ENCODE measurements around the gene RASA3. TPM values are rescaled to one million over a fixed set of nuclear protein-coding genes. Genes with fewer than 3 reads are reported as not detected.

The RASA3 gene
- total RNA-seq, 1 experiment from 2014 or later, result 0.95 TPM

DNA sequence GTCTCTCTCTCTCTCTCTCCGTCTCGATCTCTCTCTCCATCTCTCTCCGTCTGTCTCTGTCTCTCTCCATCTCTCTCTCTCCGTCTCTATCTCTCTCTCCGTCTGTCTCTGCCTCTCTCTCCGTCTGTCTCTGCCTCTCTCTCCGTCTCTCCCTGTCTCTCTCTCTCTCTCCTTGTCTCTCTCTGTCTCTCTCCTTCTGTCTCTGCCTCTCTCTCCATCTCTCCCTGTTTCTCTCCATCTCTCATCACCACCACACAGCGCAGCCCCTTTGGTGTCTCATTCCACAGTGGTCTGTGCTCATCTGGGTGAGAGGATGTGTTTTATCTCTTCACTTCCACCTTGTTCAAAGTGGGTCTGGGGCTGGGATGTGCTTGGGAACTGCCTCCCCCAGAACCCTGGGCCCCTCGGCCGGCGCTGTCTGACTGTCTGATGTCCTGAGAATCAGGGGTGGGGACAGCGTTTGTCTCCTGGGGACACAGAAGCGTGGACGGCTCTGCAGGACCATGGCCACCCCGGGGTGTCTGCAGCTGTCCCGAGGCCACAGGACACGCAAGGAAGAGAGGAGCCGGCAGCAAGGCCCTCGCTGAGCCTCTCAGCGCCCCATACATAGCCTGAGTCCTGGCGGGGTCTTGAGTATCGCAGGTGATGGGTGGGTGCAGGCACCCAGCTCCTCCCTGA is 118.3 kb downstream of the RASA3 start:
- DNase-seq, result no peak
- no TSS peak for BruUV-seq (replicated peaks)
- ChIA-PET POLR2A (no interaction called here), CTCF (no interaction called here)
- Mint-ChIP-seq H3K9me3 (ENCODE audit: unreplicated experiment) (no peaks in the 10 kb centered on the region), H3K36me3 (ENCODE audit: insufficient read depth, unreplicated experiment) (no peaks in the 10 kb centered on the region), H3K4me1 (ENCODE audit: low read depth, unreplicated experiment) (no peaks in the 10 kb centered on the region), H3K27ac (ENCODE audit: unreplicated experiment) (no peak overlapping the region), H3K4me3 (ENCODE audit: unreplicated experiment) (no peak overlapping the region), H3K27me3 (ENCODE audit: insufficient read depth, unreplicated experiment) (no peaks in the 10 kb centered on the region)
- TF ChIP-seq, protein P1, sequence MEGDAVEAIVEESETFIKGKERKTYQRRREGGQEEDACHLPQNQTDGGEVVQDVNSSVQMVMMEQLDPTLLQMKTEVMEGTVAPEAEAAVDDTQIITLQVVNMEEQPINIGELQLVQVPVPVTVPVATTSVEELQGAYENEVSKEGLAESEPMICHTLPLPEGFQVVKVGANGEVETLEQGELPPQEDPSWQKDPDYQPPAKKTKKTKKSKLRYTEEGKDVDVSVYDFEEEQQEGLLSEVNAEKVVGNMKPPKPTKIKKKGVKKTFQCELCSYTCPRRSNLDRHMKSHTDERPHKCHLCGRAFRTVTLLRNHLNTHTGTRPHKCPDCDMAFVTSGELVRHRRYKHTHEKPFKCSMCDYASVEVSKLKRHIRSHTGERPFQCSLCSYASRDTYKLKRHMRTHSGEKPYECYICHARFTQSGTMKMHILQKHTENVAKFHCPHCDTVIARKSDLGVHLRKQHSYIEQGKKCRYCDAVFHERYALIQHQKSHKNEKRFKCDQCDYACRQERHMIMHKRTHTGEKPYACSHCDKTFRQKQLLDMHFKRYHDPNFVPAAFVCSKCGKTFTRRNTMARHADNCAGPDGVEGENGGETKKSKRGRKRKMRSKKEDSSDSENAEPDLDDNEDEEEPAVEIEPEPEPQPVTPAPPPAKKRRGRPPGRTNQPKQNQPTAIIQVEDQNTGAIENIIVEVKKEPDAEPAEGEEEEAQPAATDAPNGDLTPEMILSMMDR (IDR thresholded peaks at IDR 0.05; ENCODE audit: insufficient read depth in 1 of 2, low read depth in 1 of 2, low read length in 1 of 2, severe bottlenecking in 1 of 2, unreplicated experiment in 1 of 2), result no peak
- intact Hi-C loops (cut with micrococcal nuclease; ENCODE audit: unreplicated experiment), result no loop called here
- no peak overlapping the region for H3K4me3 ChIP-seq (ENCODE audit: low read depth, low read length)
- no peaks in the 10 kb centered on the region for H3K9me3 ChIP-seq
- no peaks in the 10 kb centered on the region for H3K27me3 ChIP-seq (replicated peaks; ENCODE audit: control insufficient read depth, insufficient read depth, low read length)
- no peaks in the 10 kb centered on the region for H3K36me3 ChIP-seq (ENCODE audit: control insufficient read depth, insufficient read depth, low read length)
- no peaks in the 10 kb centered on the region for H3K4me1 ChIP-seq

DNA sequence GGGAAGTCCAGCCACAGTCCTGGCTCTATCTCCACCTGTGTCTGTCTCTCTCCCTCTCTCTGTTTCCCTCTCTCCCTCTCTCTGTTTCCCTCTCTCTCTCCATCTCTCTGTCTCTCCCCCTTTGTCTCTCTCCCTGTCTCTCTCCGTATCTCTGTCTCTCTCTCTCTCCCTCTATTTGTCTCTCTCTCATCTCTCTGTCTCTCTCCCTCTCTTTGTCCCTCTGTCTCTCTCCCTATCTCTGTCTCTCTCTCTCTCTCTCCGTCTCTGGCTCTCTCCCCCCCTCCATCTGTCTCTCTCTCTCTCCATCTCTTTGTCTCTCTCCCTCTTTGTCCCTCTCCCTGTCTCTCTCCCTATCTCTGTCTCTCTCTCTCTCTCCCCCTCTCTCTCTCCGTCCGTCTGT is 119.1 kb downstream of the RASA3 start:
- no peaks in the 10 kb centered on the region for H3K27me3 ChIP-seq (replicated peaks; ENCODE audit: control insufficient read depth, insufficient read depth, low read length)
- no peak overlapping the region for H3K4me3 ChIP-seq (ENCODE audit: low read depth, low read length)
- TF ChIP-seq, protein P1 (IDR thresholded peaks at IDR 0.05; ENCODE audit: insufficient read depth in 1 of 2, low read depth in 1 of 2, low read length in 1 of 2, severe bottlenecking in 1 of 2, unreplicated experiment in 1 of 2), result no peak
- H3K36me3 Mint-ChIP-seq (ENCODE audit: insufficient read depth, unreplicated experiment), result no peaks in the 10 kb centered on the region
- no peaks in the 10 kb centered on the region for H3K27me3 Mint-ChIP-seq (ENCODE audit: insufficient read depth, unreplicated experiment)
- H3K4me1 ChIP-seq, result no peaks in the 10 kb centered on the region
- ChIA-PET POLR2A (no interaction called here), CTCF (no interaction called here)
- intact Hi-C loops (cut with micrococcal nuclease; ENCODE audit: unreplicated experiment), result no loop called here
- no TSS peak for BruUV-seq (replicated peaks)
- no peaks in the 10 kb centered on the region for H3K36me3 ChIP-seq (ENCODE audit: control insufficient read depth, insufficient read depth, low read length)
- no peak overlapping the region for H3K4me3 Mint-ChIP-seq (ENCODE audit: unreplicated experiment)
- no peaks in the 10 kb centered on the region for H3K4me1 Mint-ChIP-seq (ENCODE audit: low read depth, unreplicated experiment)
- no peaks in the 10 kb centered on the region for H3K9me3 ChIP-seq
- DNase-seq, result no peak
- no peak overlapping the region for H3K27ac Mint-ChIP-seq (ENCODE audit: unreplicated experiment)
- H3K9me3 Mint-ChIP-seq (ENCODE audit: unreplicated experiment), result no peaks in the 10 kb centered on the region

DNA sequence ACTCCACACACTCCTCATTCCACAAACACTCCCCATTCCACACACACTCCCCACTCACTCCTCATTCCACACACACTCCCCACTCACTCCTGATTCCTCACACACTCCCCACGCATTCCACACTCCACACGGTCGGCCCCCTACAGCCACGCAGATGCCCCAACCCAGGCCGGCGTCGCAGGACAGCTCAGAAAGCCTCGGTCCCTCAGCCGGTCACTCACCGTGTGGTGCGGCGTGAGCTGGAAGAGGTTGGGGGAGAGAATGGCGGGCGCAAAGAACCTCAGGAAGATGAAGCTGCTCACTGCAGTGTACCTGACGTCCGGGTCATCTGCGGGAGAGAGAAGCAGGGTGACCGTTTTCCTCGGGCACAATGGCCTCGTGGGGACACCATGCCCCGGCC is 119.5 kb downstream of the RASA3 start:
- intact Hi-C loops (cut with micrococcal nuclease; ENCODE audit: unreplicated experiment), result no loop called here
- Histone ChIP-seq H3K36me3 (ENCODE audit: control insufficient read depth, insufficient read depth, low read length) (no peaks in the 10 kb centered on the region), H3K4me1 (no peaks in the 10 kb centered on the region), H3K27me3 (replicated peaks; ENCODE audit: control insufficient read depth, insufficient read depth, low read length) (no peaks in the 10 kb centered on the region), H3K9me3 (no peaks in the 10 kb centered on the region), H3K4me3 (ENCODE audit: low read depth, low read length) (no peak overlapping the region)
- Mint-ChIP-seq H3K9me3 (ENCODE audit: unreplicated experiment) (no peaks in the 10 kb centered on the region), H3K27me3 (ENCODE audit: insufficient read depth, unreplicated experiment) (no peaks in the 10 kb centered on the region), H3K4me1 (ENCODE audit: low read depth, unreplicated experiment) (no peaks in the 10 kb centered on the region), H3K4me3 (ENCODE audit: unreplicated experiment) (no peak overlapping the region), H3K27ac (ENCODE audit: unreplicated experiment) (no peak overlapping the region), H3K36me3 (ENCODE audit: insufficient read depth, unreplicated experiment) (no peaks in the 10 kb centered on the region)
- TF ChIP-seq, protein P1 (IDR thresholded peaks at IDR 0.05; ENCODE audit: insufficient read depth in 1 of 2, low read depth in 1 of 2, low read length in 1 of 2, severe bottlenecking in 1 of 2, unreplicated experiment in 1 of 2), result no peak
- POLR2A ChIA-PET, result no interaction called here
- CTCF ChIA-PET, result no interaction called here
- no peak for DNase-seq
- no TSS peak for BruUV-seq (replicated peaks)
